GM21825 (cell line): ENCODE results near the gene TMBIM1.
"Not testable (repeated sequence)": the region's sequence is repeated elsewhere in the genome, so short reads cannot be mapped to it uniquely, and the experiment has no call there.

Source experiments
- ATAC-seq: cut with Tn5 transposase; IDR thresholded peaks from one replicate; pipeline ENCODE4 v1.9.1; 2021; ENCODE audit warnings: mild to moderate bottlenecking, moderate library complexity; ENCODE audit not compliant: unreplicated experiment

Gene TMBIM1

DNA sequence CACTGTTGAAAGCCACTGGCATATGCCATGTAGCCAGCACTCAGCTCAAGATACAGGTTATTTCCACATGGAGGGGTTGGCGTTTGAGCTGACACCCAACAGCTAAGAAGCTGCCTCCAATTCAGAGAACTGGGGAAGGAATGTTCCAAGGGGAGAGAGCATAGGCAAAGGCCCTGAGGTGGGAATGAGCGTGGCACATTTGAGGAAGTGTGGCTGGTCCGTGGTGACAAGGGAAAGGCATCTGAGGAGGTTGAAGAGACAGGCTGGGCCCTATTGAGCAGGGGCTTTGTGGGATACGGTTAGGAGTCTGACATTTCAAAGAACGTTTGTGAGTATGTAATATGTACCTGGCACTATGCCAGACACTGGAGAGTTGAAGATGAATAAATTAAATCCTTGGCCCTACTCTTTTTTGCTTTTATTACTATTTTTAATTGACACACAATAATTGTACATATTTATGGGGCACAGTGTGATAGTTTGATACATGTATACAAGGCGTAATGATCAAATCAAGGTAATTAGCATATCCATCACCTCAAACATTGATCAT lies 27.6 kb upstream of the TMBIM1 start:
- no peak for ATAC-seq

GRCh38 chr2:218318241-218318640 lies 25.9 kb upstream of the TMBIM1 start:
- ATAC-seq: no peak

DNA sequence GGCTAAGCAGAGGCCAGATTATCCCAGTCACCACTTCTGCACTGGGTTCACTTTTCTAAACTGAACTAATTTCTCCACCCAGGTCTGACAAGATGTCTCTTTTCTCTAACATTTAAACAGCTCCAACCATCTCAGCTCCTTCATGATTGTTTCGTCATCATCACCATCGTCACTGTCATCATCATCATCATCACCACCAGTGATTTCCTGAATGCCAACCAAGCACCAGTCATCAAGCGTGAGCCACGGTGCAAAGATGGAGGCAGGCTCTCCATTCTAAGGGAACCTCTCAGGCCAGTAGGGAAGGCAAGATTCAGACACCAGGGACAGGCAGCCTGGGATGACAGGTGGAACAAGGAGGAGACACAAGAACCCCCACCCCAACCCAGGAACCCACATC lies 25.5 kb upstream of the TMBIM1 start:
- ATAC-seq: no peak

DNA sequence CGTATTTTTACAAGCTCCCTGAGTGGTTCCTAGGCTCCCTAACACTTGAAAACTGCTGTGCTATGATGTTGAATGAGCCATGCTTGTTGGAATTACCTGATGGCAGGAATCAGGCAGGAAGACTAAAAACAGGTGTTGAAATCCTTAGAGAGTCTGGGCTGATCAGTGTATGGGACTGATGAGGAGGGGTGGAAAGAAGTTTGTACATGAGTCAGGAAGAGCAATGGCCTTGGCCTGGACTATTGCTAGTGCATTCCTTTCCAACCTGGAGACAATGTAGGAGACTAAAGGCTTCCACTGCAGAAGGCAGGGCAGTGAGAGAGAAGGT lies 25.0 kb upstream of the TMBIM1 start:
- no peak for ATAC-seq

GRCh38 chr2:218315397-218315796 lies 23.1 kb upstream of the TMBIM1 start:
- ATAC-seq: no peak

DNA sequence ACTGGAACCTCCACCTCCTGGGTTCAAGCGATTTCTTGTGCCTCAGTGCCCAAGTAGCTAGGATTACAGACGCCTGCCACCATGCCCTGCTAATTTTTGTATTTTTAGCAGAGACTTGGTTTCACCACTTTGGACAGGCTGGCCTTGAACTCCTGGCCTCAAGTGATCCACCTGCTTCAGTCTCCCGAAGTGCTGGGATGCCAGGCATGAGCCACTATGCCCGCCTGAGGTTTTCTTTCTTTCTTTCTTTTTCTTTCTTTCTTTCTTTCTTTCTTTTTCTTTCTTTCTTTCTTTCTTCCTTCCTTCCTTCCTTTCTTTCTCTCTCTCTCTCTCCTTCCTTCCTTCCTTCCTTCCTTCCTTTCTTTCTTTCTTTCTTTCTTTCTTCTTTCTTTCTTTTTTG lies 22.5 kb upstream of the TMBIM1 start:
- ATAC-seq: not testable (repeated sequence)

DNA sequence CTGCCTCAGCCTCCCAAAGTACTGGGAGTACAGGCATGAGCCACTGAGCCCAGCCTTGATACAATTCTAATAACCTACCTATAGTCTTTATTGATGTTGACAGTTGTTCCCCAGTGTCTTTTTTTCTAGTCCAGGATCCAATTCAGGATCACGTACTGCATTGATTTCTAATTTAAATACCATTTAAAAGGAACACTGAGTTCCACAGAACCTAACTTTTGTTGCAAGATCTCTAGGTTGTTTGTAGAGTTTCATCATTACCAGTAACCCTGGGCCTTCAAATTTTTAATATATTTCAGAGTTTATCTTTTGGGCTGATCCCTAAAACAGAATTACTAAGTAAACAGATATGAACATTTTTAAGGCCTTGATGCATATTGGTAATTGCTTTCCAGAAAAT lies 21.1 kb upstream of the TMBIM1 start:
- no peak for ATAC-seq

GRCh38 chr2:218312267-218312756 lies 20.0 kb upstream of the TMBIM1 start:
- ATAC-seq: no peak

- not testable (repeated sequence) for ATAC-seq
These were observed 19.4 kb upstream of the TMBIM1 start for GRCh38 chr2:218311541-218312266.

- no peak for ATAC-seq
These were observed 18.7 kb upstream of the TMBIM1 start for GRCh38 chr2:218310853-218311540.

DNA sequence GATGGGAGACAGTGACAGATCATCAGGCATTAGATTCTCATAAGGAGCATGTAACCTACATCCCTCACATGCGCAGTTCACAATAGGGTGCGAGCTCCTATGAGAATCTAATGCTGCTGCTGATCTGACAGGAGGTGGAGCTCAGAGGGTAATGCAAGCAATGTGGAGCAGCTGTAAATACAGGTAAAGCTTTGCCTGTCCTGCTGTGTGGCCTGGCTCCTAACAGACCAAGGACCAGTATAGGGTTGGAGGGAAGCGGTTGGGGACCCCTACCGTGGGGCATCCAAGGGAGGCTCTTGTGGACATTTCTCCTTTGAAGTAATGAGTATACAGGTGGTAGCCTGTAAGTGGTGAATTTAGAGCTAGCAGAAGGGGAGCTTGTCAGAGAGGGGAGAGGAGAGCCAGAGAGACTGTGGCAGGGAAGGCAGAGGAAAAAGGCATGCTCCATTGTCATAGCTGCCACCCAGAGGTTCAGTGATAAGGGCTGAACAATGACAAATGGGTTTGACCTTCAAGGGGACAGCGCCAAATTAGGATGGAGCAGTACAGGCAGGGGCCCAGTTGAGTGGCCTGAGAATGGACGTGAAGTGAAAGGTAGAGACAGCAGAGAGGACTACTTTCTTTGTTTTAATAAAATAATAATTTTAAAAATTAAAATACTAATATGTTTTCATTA lies 15.2 kb upstream of the TMBIM1 start:
- ATAC-seq: no peak

GRCh38 chr2:218306184-218306920 lies 14.0 kb upstream of the TMBIM1 start:
- ATAC-seq: no peak

GRCh38 chr2:218305383-218305782 lies 13.1 kb upstream of the TMBIM1 start:
- ATAC-seq: no peak

- ATAC-seq: peak; percentile 87
These were observed 9.0 kb upstream of the TMBIM1 start for GRCh38 chr2:218301176-218301819.

GRCh38 chr2:218300141-218300540 lies 7.8 kb upstream of the TMBIM1 start:
- ATAC-seq: no peak

DNA sequence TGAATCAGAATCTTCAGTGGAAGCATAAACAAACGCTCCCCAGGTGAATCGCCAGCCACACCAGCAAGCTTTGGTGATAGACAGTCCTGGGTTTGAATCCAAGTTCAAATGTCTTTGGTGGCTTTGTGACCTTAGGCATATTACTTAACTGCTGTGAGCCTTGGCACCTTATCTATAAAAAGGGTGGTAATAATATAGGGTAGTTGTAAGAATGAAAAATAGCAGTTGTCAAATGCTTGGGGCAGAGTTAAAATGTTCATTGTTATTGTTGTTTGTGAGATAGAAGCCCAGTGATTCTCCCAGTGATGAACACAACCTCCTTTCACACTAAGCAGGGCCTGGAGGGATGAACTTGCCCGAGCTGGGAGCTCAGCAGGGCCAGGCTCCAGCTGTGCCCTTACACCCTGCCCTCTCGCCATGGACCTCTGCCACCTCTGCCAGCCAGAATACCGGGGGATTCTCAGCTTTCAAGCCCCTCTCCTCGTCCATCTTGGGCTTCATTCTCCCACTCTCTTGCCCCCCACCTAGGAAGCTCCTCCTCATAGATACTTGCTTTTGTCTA lies 6.1 kb upstream of the TMBIM1 start:
- no peak for ATAC-seq

GRCh38 chr2:218296847-218297246 lies 4.5 kb upstream of the TMBIM1 start:
- ATAC-seq: no peak

GRCh38 chr2:218296200-218296599 lies 3.9 kb upstream of the TMBIM1 start:
- ATAC-seq: no peak

DNA sequence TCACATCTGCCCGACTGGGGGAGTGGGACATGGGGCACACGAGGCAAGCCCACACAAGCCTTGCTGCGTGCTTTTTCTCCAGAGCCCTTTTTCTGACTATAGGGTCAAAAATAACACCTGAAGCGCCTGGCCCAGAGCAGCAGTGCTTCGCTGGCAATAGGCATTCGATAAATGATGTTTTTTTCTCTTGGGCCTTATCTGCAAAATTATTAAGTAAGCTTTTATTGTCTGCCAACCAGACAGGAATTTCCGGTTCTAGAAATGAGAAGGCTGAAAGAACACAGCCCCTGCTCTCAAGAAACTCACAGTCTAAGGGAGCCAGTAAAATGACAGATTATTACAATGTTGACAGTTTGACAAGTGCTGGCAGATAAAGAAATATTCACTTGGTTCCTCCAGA lies 2.7 kb upstream of the TMBIM1 start:
- no peak for ATAC-seq

DNA sequence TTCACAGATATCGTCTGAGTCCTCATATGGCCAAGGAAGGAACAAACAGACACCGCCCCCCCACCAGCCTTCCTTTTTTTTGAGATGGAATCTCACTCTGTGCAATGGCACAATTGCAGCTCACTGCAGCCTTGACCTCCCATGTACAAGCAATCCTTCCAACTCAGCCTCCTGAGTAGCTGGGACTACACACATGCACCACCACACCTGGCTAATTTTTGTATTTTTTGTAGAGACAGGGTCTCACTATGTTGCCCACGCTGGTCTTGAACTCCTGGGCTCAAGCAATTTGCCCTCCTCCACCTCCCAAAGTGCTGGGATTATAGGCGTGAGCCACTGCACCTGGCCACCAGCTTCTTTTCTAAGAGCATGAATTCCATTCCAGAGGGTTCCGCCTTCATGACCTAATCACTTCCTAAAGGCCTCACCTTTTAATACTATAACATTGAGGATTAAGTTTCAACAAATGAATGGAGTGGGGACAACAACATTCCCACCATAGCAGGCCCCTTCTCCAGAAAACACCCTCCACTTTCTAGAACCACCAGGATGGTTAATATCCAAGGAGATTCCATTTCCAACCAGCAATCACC lies 2.2 kb upstream of the TMBIM1 start:
- ATAC-seq: no peak
